H1 (cell line): Measurements from ENCODE around the gene SIGLEC10. TPM values are rescaled to one million over a fixed set of nuclear protein-coding genes. Genes with fewer than 3 reads are reported as not detected.
A peak's percentile ranks its signal among the peaks of the same experiment; 100 is the strongest.

Experiments
- CTCF ChIA-PET: fragments of 300-600 bp; sonication (Branson Sonifier 250); formaldehyde crosslinking; loops from one replicate; lab custom pipeline; 2021; ENCODE audit not compliant: partially characterized antibody; lab: Charles Lee
- POLR2A ChIA-PET: fragments of 300-600 bp; sonication (Branson Sonifier 250); formaldehyde crosslinking; loops from one replicate; lab custom pipeline; 2021; ENCODE audit warnings: inconsistent platforms; ENCODE audit not compliant: partially characterized antibody; lab: Charles Lee
- DNase-seq, 2 experiments: peaks; one replicate each; pipeline versions ENCODE4 v3.0.0 to v3.0.0-alpha.2; 2010 to 2022; ENCODE audit warnings: low spot score in 2 of 2, low read depth in 1 of 2, mixed read lengths in 1 of 2
- FAIRE-seq: peaks from 2 replicates; lab custom pipeline; 2011; peaks lifted over from hg19 to GRCh38; lab: Jason Lieb, UNC
- H2AFZ ChIP-seq: 2 replicates; pipeline ENCODE4 v1.8.1; 2012; ENCODE audit warnings: low read length, inconsistent platforms
- H2AK5ac ChIP-seq: 2 replicates; pipeline ENCODE4 v1.6.1; 2013; ENCODE audit warnings: low read depth, low read length
- H2BK120ac ChIP-seq: replicated peaks from 2 replicates; pipeline ENCODE3; 2013; ENCODE audit warnings: low read depth, low read length, inconsistent platforms
- H2BK12ac ChIP-seq: 2 replicates; pipeline ENCODE4 v1.6.1; 2013; ENCODE audit warnings: low read depth, low read length
- H2BK15ac ChIP-seq: 2 replicates; pipeline ENCODE4 v1.6.1; 2013; ENCODE audit warnings: low read length
- H2BK20ac ChIP-seq: 2 replicates; pipeline ENCODE4 v1.6.1; 2013; ENCODE audit warnings: low read length
- H2BK5ac ChIP-seq: 2 replicates; pipeline ENCODE4 v1.6.1; 2013; ENCODE audit warnings: low read depth, low read length
- H3K14ac ChIP-seq: 2 replicates; pipeline ENCODE4 v1.6.1; 2013; ENCODE audit warnings: inconsistent platforms; ENCODE audit not compliant: insufficient read length
- H3K18ac ChIP-seq: 2 replicates; pipeline ENCODE4 v1.6.1; 2013; ENCODE audit warnings: low read length; ENCODE audit errors: extremely low read depth
- H3K23ac ChIP-seq: 2 replicates; pipeline ENCODE4 v1.6.1; 2013; ENCODE audit warnings: inconsistent platforms; ENCODE audit not compliant: insufficient read length
- H3K23me2 ChIP-seq: 2 replicates; pipeline ENCODE4 v1.6.1; 2013; ENCODE audit warnings: low read depth, low read length
- H3K27ac ChIP-seq: 2 replicates; pipeline ENCODE4 v1.6.1; 2011; ENCODE audit warnings: low read depth, low read length, inconsistent platforms
- H3K27me3 ChIP-seq, 4 experiments: replicated peaks in 1 of 4; 1 replicate in 1 of 4; 2 replicates in 3 of 4; pipeline versions ENCODE4 v1.6.1 to v1.8.1; 2011 to 2013; ENCODE audit warnings: low read length in 3 of 4, mild to moderate bottlenecking in 3 of 4, inconsistent platforms in 2 of 4, mixed read lengths in 2 of 4, moderate library complexity in 1 of 4; ENCODE audit not compliant: control insufficient read depth in 3 of 4, insufficient read depth in 3 of 4; ENCODE audit errors: extremely low read depth in 1 of 4
- H3K36me3 ChIP-seq, 4 experiments: 2 replicates each; pipeline versions ENCODE4 v1.6.1 to v1.8.1; 2011 to 2013; ENCODE audit warnings: mild to moderate bottlenecking in 4 of 4, low read length in 3 of 4, moderate library complexity in 2 of 4, control low read depth in 1 of 4, inconsistent platforms in 1 of 4; ENCODE audit not compliant: insufficient read depth in 4 of 4, control insufficient read depth in 2 of 4
- H3K4ac ChIP-seq: replicated peaks from 2 replicates; pipeline ENCODE3; 2013; ENCODE audit warnings: low read length, low read depth, mixed read lengths, inconsistent platforms; ENCODE audit not compliant: insufficient read length
- H3K4me1 ChIP-seq, 4 experiments: replicated peaks in 1 of 4; 1 replicate in 1 of 4; 2 replicates in 3 of 4; pipeline versions ENCODE4 v1.6.1 to v1.8.1; 2011 to 2013; ENCODE audit warnings: low read length in 3 of 4, inconsistent platforms in 2 of 4, mixed read lengths in 1 of 4; ENCODE audit not compliant: insufficient read depth in 4 of 4, control insufficient read depth in 3 of 4
- H3K4me2 ChIP-seq, 2 experiments: 2 replicates each; pipeline versions ENCODE4 v1.6.1 to v1.8.1; 2011 to 2013; ENCODE audit warnings: low read depth in 2 of 2, low read length in 2 of 2, control low read depth in 1 of 2, inconsistent platforms in 1 of 2, mild to moderate bottlenecking in 1 of 2; ENCODE audit not compliant: insufficient read depth in 1 of 2
- H3K4me3 ChIP-seq, 4 experiments: fragments of 200-600, 300-600 bp in 1 of 4; sonication (generic), shearing (Covaris generic), sonication (Bioruptor Twin) in 1 of 4; 2 replicates each; pipeline versions ENCODE4 v1.5.1 to v1.8.1; 2011 to 2016; ENCODE audit warnings: low read length in 4 of 4, low read depth in 3 of 4, control low read depth in 2 of 4, inconsistent platforms in 2 of 4, mild to moderate bottlenecking in 2 of 4, mixed read lengths in 1 of 4, moderate library complexity in 1 of 4; ENCODE audit not compliant: insufficient read depth in 2 of 4; ENCODE audit errors: extremely low read depth in 1 of 4
- H3K56ac ChIP-seq: replicated peaks from 2 replicates; pipeline ENCODE3; 2013; ENCODE audit warnings: low read depth, mild to moderate bottlenecking, mixed read lengths, low read length, inconsistent platforms; ENCODE audit not compliant: insufficient read length
- H3K79me1 ChIP-seq: 2 replicates; pipeline ENCODE4 v1.6.1; 2013; ENCODE audit warnings: low read depth, low read length, control low read depth
- H3K79me2 ChIP-seq, 2 experiments: 2 replicates each; pipeline versions ENCODE4 v1.6.1 to v1.8.1; 2012 to 2013; ENCODE audit warnings: low read length in 2 of 2, mild to moderate bottlenecking in 2 of 2, inconsistent platforms in 1 of 2; ENCODE audit not compliant: insufficient read depth in 2 of 2, control insufficient read depth in 1 of 2
- H3K9ac ChIP-seq, 4 experiments: replicated peaks in 1 of 4; 1 replicate in 1 of 4; 2 replicates in 3 of 4; pipeline versions ENCODE4 v1.6.1 to v1.8.1; 2011 to 2013; ENCODE audit warnings: low read depth in 3 of 4, low read length in 3 of 4, control low read depth in 2 of 4, mild to moderate bottlenecking in 2 of 4, moderate library complexity in 2 of 4, inconsistent platforms in 1 of 4; ENCODE audit errors: extremely low read depth in 1 of 4
- H3K9me3 ChIP-seq, 2 experiments: 2 replicates each; pipeline versions ENCODE4 v1.6.1 to v1.8.1; 2012 to 2013; ENCODE audit warnings: mild to moderate bottlenecking in 2 of 2, moderate library complexity in 2 of 2, control low read depth in 1 of 2, inconsistent platforms in 1 of 2, low read depth in 1 of 2, low read length in 1 of 2, mixed read lengths in 1 of 2; ENCODE audit not compliant: insufficient read depth in 2 of 2
- H4K20me1 ChIP-seq, 2 experiments: replicated peaks in 1 of 2; 2 replicates each; pipeline versions ENCODE3 to v1.8.1; 2011 to 2013; ENCODE audit warnings: inconsistent platforms in 2 of 2, low read length in 2 of 2, mild to moderate bottlenecking in 1 of 2; ENCODE audit not compliant: insufficient read depth in 2 of 2, control insufficient read depth in 1 of 2
- H4K5ac ChIP-seq: 2 replicates; pipeline ENCODE4 v1.6.1; 2013; ENCODE audit warnings: low read length, low read depth, mixed read lengths, inconsistent platforms; ENCODE audit not compliant: insufficient read length
- H4K8ac ChIP-seq: 2 replicates; pipeline ENCODE4 v1.8.0; 2013; ENCODE audit warnings: mild to moderate bottlenecking, moderate library complexity, low read length, inconsistent platforms; ENCODE audit not compliant: insufficient read depth; ENCODE audit errors: extremely low read depth
- H4K91ac ChIP-seq: replicated peaks from 2 replicates; pipeline ENCODE3; 2013; ENCODE audit warnings: low read length, mixed read lengths, inconsistent platforms; ENCODE audit not compliant: insufficient read length
- EZH2 ChIP-seq: fragments of 200-600 bp; sonication (generic); IDR thresholded peaks from 2 replicates; pipeline ENCODE4 v1.7.1; 2012; ENCODE audit warnings: low read depth, mild to moderate bottlenecking, moderate library complexity, low read length, inconsistent platforms; ENCODE audit not compliant: severe bottlenecking
- KDM1A ChIP-seq: fragments of 200-600, 300-600 bp; sonication (generic); IDR thresholded peaks from 2 replicates; pipeline ENCODE4 v1.7.1; 2016; ENCODE audit warnings: mild to moderate bottlenecking, low read length, borderline replicate concordance
- KDM4A ChIP-seq: IDR thresholded peaks from one replicate; pipeline ENCODE4 v1.7.1; 2012; ENCODE audit warnings: low read depth, mild to moderate bottlenecking, moderate library complexity, low read length, inconsistent platforms; ENCODE audit not compliant: severe bottlenecking
- PHF8 ChIP-seq: fragments of 200-600 bp; sonication (generic); conservative IDR thresholded peaks from 2 replicates; pipeline ENCODE4 v1.7.1; 2012; ENCODE audit warnings: low read depth, mild to moderate bottlenecking, inconsistent platforms, low read length, moderate library complexity
- RFX5 ChIP-seq: IDR thresholded peaks from 2 replicates; pipeline ENCODE4 v1.6.1; 2011; ENCODE audit warnings: low read depth, low read length, improper control_type of control experiment, borderline replicate concordance
- SIN3A ChIP-seq, 2 experiments: IDR thresholded peaks in 1 of 2; conservative IDR thresholded peaks in 1 of 2; 2 replicates each; pipeline ENCODE4 v1.6.1; 2011 to 2012; ENCODE audit warnings: low read length in 2 of 2, improper control_type of control experiment in 1 of 2, low read depth in 1 of 2, mild to moderate bottlenecking in 1 of 2
- SUZ12 ChIP-seq: fragments of 200-600 bp; sonication (generic); IDR thresholded peaks from 2 replicates; pipeline ENCODE4 v1.6.1; 2012; ENCODE audit warnings: mild to moderate bottlenecking, inconsistent platforms, low read length, moderate library complexity, mixed read lengths
- USF2 ChIP-seq: IDR thresholded peaks from 2 replicates; pipeline ENCODE4 v1.6.1; 2011; ENCODE audit warnings: low read length, improper control_type of control experiment
- YY1 ChIP-seq: IDR thresholded peaks from 2 replicates; pipeline ENCODE4 v1.6.1; 2011; ENCODE audit warnings: low read depth, mild to moderate bottlenecking, low read length
- WGBS, 2 experiments: shearing (Covaris generic) in 1 of 2; methylation state at CpG; one replicate each; pipeline versions ENCODE4 v1.1.6 to v1.1.7; 2013 to 2015; ENCODE audit warnings: low lambda C conversion rate in 2 of 2, mixed read lengths in 2 of 2, inconsistent platforms in 1 of 2, low coverage in 1 of 2, missing lambda C conversion rate in 1 of 2; ENCODE audit not compliant: insufficient replicate concordance in 2 of 2, insufficient coverage in 1 of 2, insufficient read length in 1 of 2; ENCODE audit errors: extremely low coverage in 1 of 2, missing lambda C conversion rate in 1 of 2; 5-methylcytosine and 5-hydroxymethylcytosine counted together
- polyA plus RNA-seq, 7 experiments: library from polyadenylated mRNA; depleted of rRNA in 3 of 7; stranded (reverse) in 5 of 7; unstranded in 2 of 7; fragments of >200 nt in 5 of 7; fragments of 200-250 nt in 2 of 7; gene quantifications; 1 replicate in 5 of 7; 2 replicates in 1 of 7; 4 replicates in 1 of 7; pipeline versions ENCODE4 v1.2.1 to v1.2.3, GENCODE V29; 2011 to 2013; ENCODE audit warnings: missing spikeins in 2 of 7, mixed read lengths in 2 of 7
- total RNA-seq: library from RNA; stranded (reverse); fragmentation: NEBNext Ultra II Directional; extraction: Animal tissue kit (Norgen Biotek cat#: 25700); gene quantifications from 2 replicates; pipeline ENCODE4 v1.2.1, GENCODE V29; 2021

SIGLEC10 gene
- total and polyA plus RNA-seq, 2 of the 8 experiments (the other 6 are each of a cell fraction or from before 2014, with no cell fraction given) = 0.06 TPM; not detected in 1

GRCh38 chr19:51365211-51365964, 52.1 kb downstream of the SIGLEC10 start:
- no peaks in the 10 kb centered on the region for H3K36me3 ChIP-seq
- H4K20me1 ChIP-seq = no peaks in the 10 kb centered on the region
- H3K23me2 ChIP-seq = peaks cover 18% of the 10 kb centered on the region
- no peaks in the 10 kb centered on the region for H3K9me3 ChIP-seq
- FAIRE-seq (no peak), DNase-seq (no peak)
- H2BK20ac ChIP-seq = no peak overlapping the region
- peaks cover 2 to 18% (median 11%) of the 10 kb centered on the region in 4 experiments for H3K4me1 ChIP-seq
- no peak overlapping the region for H2AK5ac ChIP-seq
- no peak overlapping the region for H3K23ac ChIP-seq
- POLR2A ChIA-PET = interaction anchor here (0.7 to 2.9 kb wide), 7 partner anchors 16 to 207 kb away, joined by 3 to 13 read pairs (median 4); partner anchors contain the start of gene VSIG10L
- CTCF ChIA-PET = interaction anchor here (0.6 to 3.5 kb wide), 10 partner anchors 14 to 56 kb away, joined by 3 to 14 read pairs (median 4); partner anchors contain the start of gene VSIG10L
- no peaks in the 10 kb centered on the region for H3K27me3 ChIP-seq
- no peak overlapping the region for H3K14ac ChIP-seq
- no peak overlapping the region for H3K18ac ChIP-seq
- no peak overlapping the region for H4K8ac ChIP-seq
- no peak overlapping the region for H4K5ac ChIP-seq
- peak overlapping the region; percentile 0 to 68 (median 50); a peak in 6 of 7 replicates for H3K9ac ChIP-seq
- H2AFZ ChIP-seq = peak overlapping the region; percentile 89; the same call in 1 of the 2 replicates
- no peaks in the 10 kb centered on the region for H3K79me1 ChIP-seq
- H4K91ac ChIP-seq = peak overlapping the region; percentile 82
- no peak overlapping the region for H3K27ac ChIP-seq
- H3K4me2 ChIP-seq = peak overlapping the region; percentile 87 to 97
- no peak overlapping the region for H2BK120ac ChIP-seq
- 61% methylated on average over 10 of the region's 10 CpGs; no CpG with 5 or more reads in 1 of the 2 experiments for WGBS, 2 experiments
- TF ChIP-seq USF2 (no peak), SUZ12 (no peak), EZH2 (no peak), KDM1A (no peak), YY1 (no peak), KDM4A (peak; percentile 11), PHF8 (0 out of 2 replicates have a peak, but pooled peaks have one; percentile 6), SIN3A (conservative IDR thresholded peaks at IDR 0.05 in 1 of 2, IDR thresholded peaks at IDR 0.05 in 1 of 2; ENCODE audit: low read depth in 1 of 2, low read length in 2 of 2) (no peak), RFX5 (no peak)
- H2BK5ac ChIP-seq = no peak overlapping the region; the same call in 1 of the 2 replicates
- peak overlapping the region; percentile 57 for H3K4ac ChIP-seq
- H3K79me2 ChIP-seq = no peaks in the 10 kb centered on the region
- H2BK12ac ChIP-seq = peak overlapping the region; percentile 18; the same call in 1 of the 2 replicates
- H3K56ac ChIP-seq = no peak overlapping the region
- no peak overlapping the region for H2BK15ac ChIP-seq
- peak overlapping the region; percentile 65 to 97 (median 80) for H3K4me3 ChIP-seq
